ENCODE results near the gene NME7.

DNA sequence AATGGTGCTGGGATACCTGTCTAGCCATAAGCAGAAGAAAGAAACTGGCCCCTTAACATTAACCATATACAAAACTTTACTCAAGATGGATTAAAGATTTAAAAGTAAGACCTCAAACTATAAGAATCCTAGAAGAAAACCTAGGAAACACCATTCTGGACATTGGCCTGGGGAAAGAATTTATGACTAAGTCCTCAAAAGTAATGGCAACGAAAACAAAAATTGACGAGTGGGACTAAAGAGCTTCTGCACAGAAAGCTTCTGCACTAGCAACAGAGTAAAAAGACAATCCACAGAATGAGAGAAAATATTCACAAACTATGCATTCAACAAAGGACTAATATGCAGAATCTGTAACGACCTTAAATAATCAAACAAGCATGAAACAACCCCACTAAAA lies 66.7 kb downstream of the NME7 start:
- TF ChIP-seq CTCF (IDR thresholded peaks at IDR 0.05 in 2 of 3, conservative IDR thresholded peaks at IDR 0.05 in 1 of 3; ENCODE audit: borderline replicate concordance in 1 of 3, insufficient read depth in 1 of 3, low read depth in 2 of 3, low read length in 2 of 3) (no peak), POLR2A (IDR thresholded peaks at IDR 0.05; ENCODE audit: borderline replicate concordance, extremely low read depth, insufficient read depth, insufficient read length) (no peak), RAD21 (IDR thresholded peaks at IDR 0.05; ENCODE audit: low read depth) (no peak), EZH2 (IDR thresholded peaks at IDR 0.05) (no peak), SRF (IDR thresholded peaks at IDR 0.05; ENCODE audit: low read depth) (no peak), SP1 (IDR thresholded peaks at IDR 0.05; ENCODE audit: low read depth) (no peak), JUND (IDR thresholded peaks at IDR 0.05) (no peak), SIN3A (IDR thresholded peaks at IDR 0.05; ENCODE audit: low read depth) (no peak), MAX (IDR thresholded peaks at IDR 0.05) (no peak), YY1 (IDR thresholded peaks at IDR 0.05; ENCODE audit: extremely low read depth, insufficient replicate concordance, low read depth, low read length) (no peak), ZNF274 (IDR thresholded peaks at IDR 0.05; ENCODE audit: low read depth, low read length) (no peak)
- TF ChIP-seq, protein P1, sequence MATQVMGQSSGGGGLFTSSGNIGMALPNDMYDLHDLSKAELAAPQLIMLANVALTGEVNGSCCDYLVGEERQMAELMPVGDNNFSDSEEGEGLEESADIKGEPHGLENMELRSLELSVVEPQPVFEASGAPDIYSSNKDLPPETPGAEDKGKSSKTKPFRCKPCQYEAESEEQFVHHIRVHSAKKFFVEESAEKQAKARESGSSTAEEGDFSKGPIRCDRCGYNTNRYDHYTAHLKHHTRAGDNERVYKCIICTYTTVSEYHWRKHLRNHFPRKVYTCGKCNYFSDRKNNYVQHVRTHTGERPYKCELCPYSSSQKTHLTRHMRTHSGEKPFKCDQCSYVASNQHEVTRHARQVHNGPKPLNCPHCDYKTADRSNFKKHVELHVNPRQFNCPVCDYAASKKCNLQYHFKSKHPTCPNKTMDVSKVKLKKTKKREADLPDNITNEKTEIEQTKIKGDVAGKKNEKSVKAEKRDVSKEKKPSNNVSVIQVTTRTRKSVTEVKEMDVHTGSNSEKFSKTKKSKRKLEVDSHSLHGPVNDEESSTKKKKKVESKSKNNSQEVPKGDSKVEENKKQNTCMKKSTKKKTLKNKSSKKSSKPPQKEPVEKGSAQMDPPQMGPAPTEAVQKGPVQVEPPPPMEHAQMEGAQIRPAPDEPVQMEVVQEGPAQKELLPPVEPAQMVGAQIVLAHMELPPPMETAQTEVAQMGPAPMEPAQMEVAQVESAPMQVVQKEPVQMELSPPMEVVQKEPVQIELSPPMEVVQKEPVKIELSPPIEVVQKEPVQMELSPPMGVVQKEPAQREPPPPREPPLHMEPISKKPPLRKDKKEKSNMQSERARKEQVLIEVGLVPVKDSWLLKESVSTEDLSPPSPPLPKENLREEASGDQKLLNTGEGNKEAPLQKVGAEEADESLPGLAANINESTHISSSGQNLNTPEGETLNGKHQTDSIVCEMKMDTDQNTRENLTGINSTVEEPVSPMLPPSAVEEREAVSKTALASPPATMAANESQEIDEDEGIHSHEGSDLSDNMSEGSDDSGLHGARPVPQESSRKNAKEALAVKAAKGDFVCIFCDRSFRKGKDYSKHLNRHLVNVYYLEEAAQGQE (IDR thresholded peaks at IDR 0.05; ENCODE audit: low read depth), result no peak
